T-helper 1 cell treated with Interleukin-12 subunit alpha and Interleukin-12 subunit beta and Interleukin-4 antibody, amounts not matched to agents 30 μg/mL and 1 μg/mL, for 36 hours (primary cell): ENCODE measurements around the gene CD300LF.

Source experiments
- H3K27ac Mint-ChIP-seq: one replicate; pipeline ENCODE4 v1.8.0; 2021; ENCODE audit warnings: mild to moderate bottlenecking, mixed read lengths
- H3K27me3 Mint-ChIP-seq: one replicate; pipeline ENCODE4 v1.8.0; 2021; ENCODE audit warnings: low read depth, mixed read lengths
- H3K36me3 Mint-ChIP-seq: one replicate; pipeline ENCODE4 v1.8.0; 2021; ENCODE audit warnings: low read depth, mixed read lengths
- H3K4me1 Mint-ChIP-seq: one replicate; pipeline ENCODE4 v1.8.0; 2021; ENCODE audit warnings: low read depth, mixed read lengths
- H3K4me3 Mint-ChIP-seq: one replicate; pipeline ENCODE4 v1.8.0; 2021; ENCODE audit warnings: mild to moderate bottlenecking, moderate library complexity, mixed read lengths
- H3K9me3 Mint-ChIP-seq: one replicate; pipeline ENCODE4 v1.8.0; 2021; ENCODE audit warnings: mixed read lengths

The CD300LF gene

GRCh38 chr17:74712756-74713155 lies at the start of gene CD300LF:
TSS of gene CD300LF (minus strand) at chr17:74712923. CDS start at chr17:74712866, 57 bp downstream.
- no peak within 1 kb of the TSS for H3K4me3 Mint-ChIP-seq
- no peaks in the 10 kb centered on the region for H3K36me3 Mint-ChIP-seq
- peaks cover 7% of the 10 kb centered on the region for H3K4me1 Mint-ChIP-seq
- peaks cover 41% of the 10 kb centered on the region for H3K27me3 Mint-ChIP-seq
- H3K27ac Mint-ChIP-seq: no peak within 1 kb of the TSS
- H3K9me3 Mint-ChIP-seq: no peaks in the 10 kb centered on the region

GRCh38 chr17:74761931-74762330 lies 49.2 kb upstream of the CD300LF start:
- Mint-ChIP-seq H3K4me3 (no peak overlapping the region), H3K36me3 (peaks cover 17% of the 10 kb centered on the region), H3K27ac (no peak overlapping the region), H3K4me1 (peaks cover 37% of the 10 kb centered on the region), H3K27me3 (no peaks in the 10 kb centered on the region), H3K9me3 (no peaks in the 10 kb centered on the region)

GRCh38 chr17:74761419-74761818 lies 48.7 kb upstream of the CD300LF start:
- H3K4me1 Mint-ChIP-seq: peaks cover 37% of the 10 kb centered on the region
- H3K27ac Mint-ChIP-seq: peak overlapping the region; percentile 26
- peaks cover 14% of the 10 kb centered on the region for H3K36me3 Mint-ChIP-seq
- no peak overlapping the region for H3K4me3 Mint-ChIP-seq
- no peaks in the 10 kb centered on the region for H3K27me3 Mint-ChIP-seq
- no peaks in the 10 kb centered on the region for H3K9me3 Mint-ChIP-seq

GRCh38 chr17:74760404-74761105 lies 47.8 kb upstream of the CD300LF start:
- H3K27ac Mint-ChIP-seq: peak overlapping the region; percentile 15
- peaks cover 37% of the 10 kb centered on the region for H3K4me1 Mint-ChIP-seq
- peaks cover 10% of the 10 kb centered on the region for H3K36me3 Mint-ChIP-seq
- H3K9me3 Mint-ChIP-seq: no peaks in the 10 kb centered on the region
- H3K4me3 Mint-ChIP-seq: no peak overlapping the region
- H3K27me3 Mint-ChIP-seq: no peaks in the 10 kb centered on the region

- Mint-ChIP-seq H3K36me3 (peaks cover 9% of the 10 kb centered on the region), H3K27me3 (no peaks in the 10 kb centered on the region), H3K9me3 (no peaks in the 10 kb centered on the region), H3K4me1 (peaks cover 43% of the 10 kb centered on the region), H3K4me3 (peak overlapping the region; percentile 69), H3K27ac (peak overlapping the region; percentile 34)
Measured at GRCh38 chr17:74759941-74760340, 47.2 kb upstream of the CD300LF start.

GRCh38 chr17:74759243-74759801 lies 46.6 kb upstream of the CD300LF start:
- no peaks in the 10 kb centered on the region for H3K27me3 Mint-ChIP-seq
- peak overlapping the region; percentile 69 for H3K4me3 Mint-ChIP-seq
- H3K4me1 Mint-ChIP-seq: peaks cover 50% of the 10 kb centered on the region
- H3K9me3 Mint-ChIP-seq: no peaks in the 10 kb centered on the region
- H3K36me3 Mint-ChIP-seq: peaks cover 13% of the 10 kb centered on the region
- H3K27ac Mint-ChIP-seq: peak overlapping the region; percentile 82

- peaks cover 11% of the 10 kb centered on the region for H3K36me3 Mint-ChIP-seq
- peak overlapping the region; percentile 82 for H3K27ac Mint-ChIP-seq
- peak overlapping the region; percentile 69 for H3K4me3 Mint-ChIP-seq
- no peaks in the 10 kb centered on the region for H3K9me3 Mint-ChIP-seq
- no peaks in the 10 kb centered on the region for H3K27me3 Mint-ChIP-seq
- H3K4me1 Mint-ChIP-seq: peaks cover 52% of the 10 kb centered on the region
Measured at GRCh38 chr17:74758848-74759168, 46.1 kb upstream of the CD300LF start.

- H3K9me3 Mint-ChIP-seq: no peaks in the 10 kb centered on the region
- H3K27me3 Mint-ChIP-seq: no peaks in the 10 kb centered on the region
- peaks cover 13% of the 10 kb centered on the region for H3K36me3 Mint-ChIP-seq
- H3K27ac Mint-ChIP-seq: peak overlapping the region; percentile 82
- peaks cover 58% of the 10 kb centered on the region for H3K4me1 Mint-ChIP-seq
- H3K4me3 Mint-ChIP-seq: peak overlapping the region; percentile 69
Measured at GRCh38 chr17:74757931-74758847, 45.5 kb upstream of the CD300LF start.

- Mint-ChIP-seq H3K27ac (peak overlapping the region; percentile 41), H3K4me3 (peak overlapping the region; percentile 21), H3K27me3 (no peaks in the 10 kb centered on the region), H3K36me3 (peaks cover 16% of the 10 kb centered on the region), H3K9me3 (no peaks in the 10 kb centered on the region), H3K4me1 (peaks cover 61% of the 10 kb centered on the region)
Measured at GRCh38 chr17:74757502-74757901, 44.8 kb upstream of the CD300LF start.

GRCh38 chr17:74756891-74757290 lies 44.2 kb upstream of the CD300LF start:
- no peaks in the 10 kb centered on the region for H3K27me3 Mint-ChIP-seq
- H3K36me3 Mint-ChIP-seq: peaks cover 19% of the 10 kb centered on the region
- H3K4me1 Mint-ChIP-seq: peaks cover 65% of the 10 kb centered on the region
- H3K27ac Mint-ChIP-seq: no peak overlapping the region
- H3K9me3 Mint-ChIP-seq: no peaks in the 10 kb centered on the region
- no peak overlapping the region for H3K4me3 Mint-ChIP-seq

- H3K4me1 Mint-ChIP-seq: peaks cover 72% of the 10 kb centered on the region
Measured at GRCh38 chr17:74755533-74755932, 42.8 kb upstream of the CD300LF start.

GRCh38 chr17:74754832-74755231 lies 42.1 kb upstream of the CD300LF start:
- H3K9me3 Mint-ChIP-seq: no peaks in the 10 kb centered on the region
- no peaks in the 10 kb centered on the region for H3K27me3 Mint-ChIP-seq
- H3K27ac Mint-ChIP-seq: no peak overlapping the region
- peaks cover 37% of the 10 kb centered on the region for H3K36me3 Mint-ChIP-seq
- peaks cover 69% of the 10 kb centered on the region for H3K4me1 Mint-ChIP-seq
- H3K4me3 Mint-ChIP-seq: no peak overlapping the region

More at GRCh38 chr17:74755533-74755932, 42.8 kb upstream of the CD300LF start:
- Mint-ChIP-seq H3K36me3 (peaks cover 30% of the 10 kb centered on the region), H3K27ac (no peak overlapping the region), H3K9me3 (no peaks in the 10 kb centered on the region), H3K4me3 (no peak overlapping the region), H3K27me3 (no peaks in the 10 kb centered on the region)

- H3K4me1 Mint-ChIP-seq: peaks cover 54% of the 10 kb centered on the region
- H3K9me3 Mint-ChIP-seq: no peaks in the 10 kb centered on the region
- peak overlapping the region; percentile 78 for H3K4me3 Mint-ChIP-seq
- peaks cover 42% of the 10 kb centered on the region for H3K36me3 Mint-ChIP-seq
- H3K27ac Mint-ChIP-seq: peak overlapping the region; percentile 75
- H3K27me3 Mint-ChIP-seq: no peaks in the 10 kb centered on the region
Measured at GRCh38 chr17:74752822-74753401, 40.2 kb upstream of the CD300LF start.

GRCh38 chr17:74752415-74752814 lies 39.7 kb upstream of the CD300LF start:
- H3K27me3 Mint-ChIP-seq: no peaks in the 10 kb centered on the region
- H3K4me1 Mint-ChIP-seq: peaks cover 51% of the 10 kb centered on the region
- peaks cover 40% of the 10 kb centered on the region for H3K36me3 Mint-ChIP-seq
- H3K9me3 Mint-ChIP-seq: no peaks in the 10 kb centered on the region
- peak overlapping the region; percentile 78 for H3K4me3 Mint-ChIP-seq
- H3K27ac Mint-ChIP-seq: peak overlapping the region; percentile 75
